Coronary artery (tissue), 2 donors: ENCODE measurements around the gene CHAF1A.

Source experiments
- DNase-seq: peaks from one replicate; pipeline ENCODE4 v3.0.0-alpha.2; 2017; ENCODE audit warnings: low spot score
- H3K27ac ChIP-seq, 2 donors: fragments of 200-600 bp; sonication (generic); one replicate each; pipeline ENCODE4 v1.5.1; 2016 to 2019
- H3K4me3 ChIP-seq: fragments of 200-600 bp; sonication (generic); 2 replicates; pipeline ENCODE4 v1.5.1; 2016; ENCODE audit warnings: mild to moderate bottlenecking, moderate library complexity
- CTCF ChIP-seq: fragments of 200-600 bp; sonication (generic); IDR thresholded peaks from one replicate; pipeline ENCODE4 v1.5.1; 2019; ENCODE audit warnings: antibody characterized with exemption

CHAF1A gene

GRCh38 chr19:4386041-4386782 is 16.2 kb upstream of the CHAF1A start:
- H3K27ac ChIP-seq = no peak overlapping the region
- H3K4me3 ChIP-seq = no peak overlapping the region
- TF ChIP-seq CTCF = no peak
- no peak for DNase-seq

GRCh38 chr19:4388337-4389063 is 13.9 kb upstream of the CHAF1A start:
- TF ChIP-seq CTCF = no peak
- Histone ChIP-seq H3K27ac (peak overlapping the region in 1 of 2 donors; percentile 84), H3K4me3 (peak overlapping the region; percentile 25)
- no peak for DNase-seq

GRCh38 chr19:4389064-4389375 is 13.4 kb upstream of the CHAF1A start:
- no peak for DNase-seq
- H3K4me3 ChIP-seq = peak overlapping the region; percentile 25
- no peak for TF ChIP-seq CTCF
- H3K27ac ChIP-seq = peak overlapping the region in 1 of 2 donors; percentile 84

GRCh38 chr19:4389511-4390016 is 12.9 kb upstream of the CHAF1A start:
- Histone ChIP-seq H3K4me3 (peak overlapping the region; percentile 24), H3K27ac (peak overlapping the region; percentile 32 to 84)
- no peak for DNase-seq
- no peak for TF ChIP-seq CTCF

GRCh38 chr19:4390017-4390566 is 12.3 kb upstream of the CHAF1A start:
- no peak for TF ChIP-seq CTCF
- H3K4me3 ChIP-seq = peak overlapping the region; percentile 35
- H3K27ac ChIP-seq = peak overlapping the region; percentile 32 to 84
- DNase-seq = no peak

GRCh38 chr19:4390567-4391305 is 11.7 kb upstream of the CHAF1A start:
- Histone ChIP-seq H3K4me3 (peak overlapping the region; percentile 35), H3K27ac (peak overlapping the region in 1 of 2 donors; percentile 84)
- TF ChIP-seq CTCF = no peak
- DNase-seq = no peak
